NCI-H446 treated with DMSO at 0.1 percent for 48 hours (cell line): ENCODE data around the gene DST.

ENCODE experiments used
- DNase-seq: peaks from one replicate; lab custom pipeline; 2025; lab: John Stamatoyannopoulos, UW

The DST gene

DNA sequence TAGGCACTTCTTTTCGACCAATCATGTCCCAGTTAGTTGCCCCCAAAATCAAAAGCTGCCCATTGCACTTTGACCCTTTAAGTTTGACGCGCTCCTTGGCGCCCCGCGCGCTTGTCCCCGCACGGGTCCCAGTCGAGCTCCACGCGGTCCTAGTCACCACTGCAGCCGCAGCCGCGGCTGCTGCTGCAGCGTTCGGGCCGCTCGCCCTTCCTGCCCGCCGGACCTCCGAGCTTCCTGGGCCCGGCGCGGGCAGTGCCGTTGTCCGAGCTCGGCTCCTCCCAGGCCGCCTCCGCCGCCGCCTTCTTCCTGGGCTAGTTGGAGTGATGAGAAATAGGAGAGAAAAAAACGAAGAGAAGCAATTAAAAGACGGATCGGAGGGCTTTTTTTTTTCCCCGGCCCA lies 209.6 kb downstream of the DST start:
- no peak for DNase-seq

DNA sequence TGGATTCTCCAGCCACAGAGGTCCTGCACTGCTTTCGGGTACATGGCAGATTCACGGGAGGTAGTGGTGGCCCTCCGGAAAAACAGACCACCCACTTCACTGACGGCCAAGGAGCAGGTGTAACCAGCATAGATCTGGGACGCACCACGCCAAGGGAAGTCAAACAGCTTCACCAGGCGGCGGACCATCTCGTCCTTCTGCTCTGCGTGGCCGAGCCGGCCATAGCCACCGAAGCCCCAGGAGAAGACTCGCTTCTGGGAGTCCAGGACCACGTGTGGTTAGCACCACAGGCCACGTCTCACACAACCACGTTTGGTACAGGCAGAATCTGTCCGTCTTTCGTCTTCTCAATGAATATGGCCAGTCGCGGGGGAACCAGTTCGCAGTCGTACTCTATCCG lies 210.5 kb downstream of the DST start:
- DNase-seq = no peak

DNA sequence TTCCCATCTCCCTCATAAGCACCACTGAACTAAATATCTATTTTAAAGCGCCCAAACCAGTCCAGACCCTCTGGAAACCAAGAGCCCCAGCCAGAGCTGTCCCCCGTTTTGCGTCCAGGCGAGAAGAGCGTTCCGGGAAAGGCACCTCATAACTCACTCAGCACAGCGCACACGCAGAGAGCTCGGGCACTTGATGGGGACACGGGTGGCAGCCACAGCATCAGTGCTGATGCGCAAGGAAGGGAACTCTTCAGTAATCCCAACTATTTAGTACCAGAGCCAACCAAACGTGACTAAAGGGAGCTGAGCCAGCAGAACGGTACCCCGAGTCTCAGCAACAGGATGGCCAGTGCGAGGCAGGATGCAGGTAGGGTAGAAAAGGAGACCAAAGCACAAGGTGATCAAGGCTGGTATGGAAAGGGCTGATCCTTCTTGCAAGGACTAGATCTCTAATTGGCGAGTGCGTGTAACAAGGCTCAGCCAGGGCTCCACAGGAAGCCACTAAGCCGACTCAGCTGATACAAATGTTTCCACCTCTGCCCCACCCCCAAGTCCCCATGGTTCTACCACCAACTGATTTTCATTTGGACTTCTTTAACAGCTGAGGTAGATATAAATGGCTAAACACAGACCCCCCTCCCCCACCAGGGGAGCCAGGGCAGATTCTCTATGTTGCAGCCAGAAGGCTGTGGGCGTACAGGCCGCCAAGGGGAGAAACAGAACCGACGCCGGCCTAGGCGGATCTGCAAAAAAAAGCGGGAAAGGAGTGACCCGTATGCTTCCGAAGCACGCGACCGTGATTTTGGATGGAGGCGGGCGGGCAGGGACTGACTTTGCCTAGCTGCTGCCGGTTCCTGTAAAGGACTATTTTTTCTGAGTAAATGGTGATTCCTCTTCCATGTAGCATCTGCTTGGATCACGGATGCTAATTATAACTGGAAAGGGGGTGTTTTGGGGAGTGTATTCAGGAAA lies 211.8 kb downstream of the DST start:
- no peak for DNase-seq

DNA sequence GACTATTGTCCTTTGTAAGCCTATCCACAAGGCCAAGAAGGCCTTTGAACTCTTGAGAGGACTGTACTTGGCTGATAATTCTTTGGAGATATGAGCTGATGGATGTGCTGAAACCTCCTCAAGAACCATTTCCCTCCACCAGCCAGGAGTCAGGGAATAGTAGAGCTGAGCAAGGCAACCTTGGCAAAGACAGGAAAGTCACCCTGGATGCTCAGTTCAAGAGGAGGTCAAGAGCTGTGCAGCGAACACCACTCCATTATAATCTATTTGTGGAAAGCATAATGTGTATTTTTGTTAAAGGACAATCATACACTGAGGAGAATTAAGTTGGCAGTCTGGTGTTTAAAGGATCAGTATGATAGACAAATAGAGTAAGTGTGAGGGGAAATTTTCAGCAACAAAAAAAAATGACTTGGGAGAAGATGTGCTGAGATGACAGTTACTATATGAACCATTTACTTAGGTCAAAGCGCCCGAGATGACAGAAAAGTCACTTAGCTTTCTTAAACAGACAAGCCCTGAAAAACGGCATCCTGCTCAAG lies 218.1 kb downstream of the DST start:
- no peak for DNase-seq

DNA sequence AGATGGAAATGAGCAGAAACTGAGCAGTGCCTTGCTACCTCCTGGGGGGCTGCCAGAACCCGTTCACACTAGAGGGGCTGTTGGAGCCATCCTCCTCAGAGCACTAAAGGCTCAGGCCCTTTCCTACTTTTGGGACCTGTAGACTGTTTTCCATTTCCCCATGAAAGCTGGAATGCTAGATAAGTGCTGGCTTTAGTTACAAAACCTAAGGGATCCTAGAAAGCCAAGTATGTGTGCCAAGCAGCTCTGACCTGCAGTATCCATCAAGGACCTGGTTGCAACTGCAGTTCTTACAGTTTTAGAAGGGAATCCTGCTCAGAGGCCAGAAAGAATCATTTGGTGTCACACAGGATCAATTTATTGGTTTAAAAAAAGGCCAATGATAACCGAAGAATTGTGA lies 218.6 kb downstream of the DST start:
- no peak for DNase-seq

DNA sequence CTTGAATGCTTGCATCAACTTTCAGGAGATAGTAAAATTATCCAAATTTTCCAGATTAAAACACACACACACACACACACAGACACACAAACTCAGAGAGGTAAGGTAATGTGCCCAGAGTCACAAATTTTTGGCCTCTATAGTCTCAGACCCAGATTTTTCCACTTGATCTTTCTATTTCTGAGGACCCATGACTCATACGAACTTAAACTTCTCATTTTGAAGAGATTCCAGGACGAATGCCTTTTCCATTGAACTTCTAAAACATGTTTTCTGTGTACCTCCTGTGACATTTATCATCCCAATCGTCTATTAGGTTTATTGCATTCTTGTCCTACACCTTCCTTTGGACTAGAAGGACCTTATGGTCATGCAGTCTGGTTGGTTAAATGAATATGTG lies 222.4 kb downstream of the DST start:
- DNase-seq = no peak

DNA sequence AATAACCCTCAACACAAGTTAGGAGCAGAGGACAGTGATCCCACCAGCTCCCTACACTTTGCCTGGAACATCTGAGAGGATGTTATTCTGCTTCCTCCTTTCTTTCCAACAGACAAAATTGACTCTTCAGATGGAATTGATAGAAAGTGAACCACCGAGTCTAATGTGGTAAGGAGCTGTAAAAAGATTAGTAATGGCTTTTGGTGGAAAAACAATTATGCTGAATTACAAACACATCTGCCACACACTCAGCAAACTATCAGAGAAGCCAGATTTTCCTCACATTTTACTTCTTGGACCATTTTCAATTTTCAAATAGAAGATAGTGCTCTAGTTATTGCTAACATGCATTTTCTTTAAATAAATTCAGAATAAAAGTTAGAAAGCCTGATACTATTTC lies 223.5 kb downstream of the DST start:
- DNase-seq = no peak

DNA sequence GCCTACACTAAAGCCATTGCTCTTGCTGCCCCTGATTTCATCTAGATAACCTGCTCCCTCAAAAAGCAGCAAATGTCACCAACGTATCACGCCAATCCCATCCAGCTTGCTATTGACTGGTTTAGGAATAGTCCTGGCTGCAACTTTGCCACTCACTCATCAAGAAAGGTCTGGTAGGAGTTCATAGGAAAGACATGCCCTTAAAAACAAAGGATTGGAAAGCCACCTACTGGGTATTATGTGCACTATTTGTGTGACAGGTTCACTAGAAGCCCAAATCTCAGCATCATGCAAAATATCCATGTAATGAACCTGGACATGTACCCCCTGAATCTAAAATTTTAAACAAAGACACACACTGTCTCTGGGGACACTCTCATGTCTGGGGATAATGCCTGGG lies 224.9 kb downstream of the DST start:
- DNase-seq = no peak

DNA sequence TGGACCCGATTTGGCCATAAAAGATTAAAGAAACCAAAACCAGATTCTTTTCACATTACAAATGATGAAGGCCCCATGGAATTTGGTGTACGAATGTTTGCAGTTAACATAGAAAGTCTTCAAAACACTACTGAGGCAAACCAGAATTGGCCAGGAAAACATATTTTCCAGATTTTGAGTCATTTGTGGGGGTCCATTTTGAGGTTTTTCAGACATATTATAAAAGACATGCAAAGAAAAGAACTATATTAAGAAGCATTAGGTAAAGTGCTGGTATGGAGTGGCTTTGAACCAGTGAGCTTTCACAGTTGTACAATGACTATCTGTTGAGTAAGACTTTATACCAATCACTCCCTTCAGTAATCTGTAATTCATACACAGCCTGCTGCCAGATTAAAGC lies 226.4 kb downstream of the DST start:
- no peak for DNase-seq

DNA sequence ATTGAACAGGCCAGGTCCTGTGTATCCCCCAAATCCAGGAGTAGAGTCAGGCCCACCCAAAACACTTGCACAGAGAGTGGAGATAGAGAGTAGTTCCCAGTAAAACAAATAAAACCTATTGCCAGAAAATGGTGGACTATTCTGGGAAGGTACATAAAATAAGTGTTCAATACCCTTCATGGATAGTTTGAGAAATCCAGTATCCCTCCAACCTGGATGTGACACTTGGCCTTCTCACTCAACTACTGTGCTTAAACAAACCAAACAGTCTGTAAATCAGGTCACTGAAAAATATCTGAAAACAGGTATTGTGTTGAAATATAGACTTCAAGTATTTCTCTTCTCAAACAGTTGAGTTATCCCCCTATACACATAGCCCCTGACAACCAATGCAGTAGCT lies 233.7 kb downstream of the DST start:
- no peak for DNase-seq
